B cell (primary cell): ENCODE results near the gene ZBTB46. TPM values are rescaled to one million over a fixed set of nuclear protein-coding genes. Genes with fewer than 3 reads are reported as not detected.
"Not testable (repeated sequence)": the region's sequence is repeated elsewhere in the genome, so short reads cannot be mapped to it uniquely, and the experiment has no call there.

Experiments used
- ATAC-seq: fragments of 200-7000 bp; cut with Tn5 transposase; one replicate; pipeline ENCODE4 v1.10.0; 2021; ENCODE audit warnings: low read depth, mild to moderate bottlenecking, moderate number of reproducible peaks, moderate library complexity
- CTCF ChIA-PET: fragments of 350-600 bp; sonication (Branson Sonifier 250); formaldehyde crosslinking; loops from one replicate; lab custom pipeline; 2021; ENCODE audit warnings: antibody characterized with exemption, inconsistent platforms; lab: Charles Lee
- POLR2A ChIA-PET: fragments of 350-600 bp; sonication (Branson Sonifier 250); formaldehyde crosslinking; loops from one replicate; lab custom pipeline; 2021; ENCODE audit warnings: antibody characterized with exemption; lab: Charles Lee
- DNase-seq: peaks from one replicate; pipeline ENCODE4 v3.0.0; 2013
- H2AFZ ChIP-seq: 2 replicates; pipeline ENCODE4 v1.6.1; 2012; ENCODE audit warnings: mild to moderate bottlenecking, low read depth, low read length; ENCODE audit not compliant: insufficient read depth, poor library complexity, severe bottlenecking
- H3K27ac ChIP-seq, 2 donors: 1 replicate in 1 of 2; 2 replicates in 1 of 2; pipeline ENCODE4 v1.5.1; 2012 to 2013; ENCODE audit warnings: low read length in 2 of 2, mild to moderate bottlenecking in 2 of 2, moderate library complexity in 1 of 2
- H3K27me3 ChIP-seq, 4 experiments: fragments of 200-600 bp in 1 of 4; sonication (generic) in 1 of 4; replicated peaks in 1 of 4; 1 replicate in 2 of 4; 2 replicates in 2 of 4; pipeline versions ENCODE4 v1.6.1 to v1.7.0; 2013 to 2016; ENCODE audit warnings: low read length in 3 of 4, mild to moderate bottlenecking in 2 of 4, mixed read lengths in 1 of 4, moderate library complexity in 1 of 4; ENCODE audit not compliant: insufficient read depth in 4 of 4, control insufficient read depth in 3 of 4; ENCODE audit errors: control extremely low read depth in 1 of 4
- H3K36me3 ChIP-seq, 2 experiments: replicated peaks in 1 of 2; 1 replicate in 1 of 2; 2 replicates in 1 of 2; pipeline versions ENCODE4 v1.6.1 to v1.7.1; 2013; ENCODE audit warnings: low read length in 1 of 2; ENCODE audit not compliant: insufficient read depth in 2 of 2, control insufficient read depth in 1 of 2; ENCODE audit errors: control extremely low read depth in 1 of 2, extremely low read depth in 1 of 2
- H3K4me1 ChIP-seq, 2 donors: fragments of 200-600 bp in 1 of 2; sonication (generic) in 1 of 2; 1 replicate in 1 of 2; 2 replicates in 1 of 2; pipeline versions ENCODE4 v1.5.1 to v1.6.1; 2013 to 2017; ENCODE audit warnings: low read length in 2 of 2; ENCODE audit not compliant: control insufficient read depth in 2 of 2, insufficient read depth in 2 of 2
- H3K4me2 ChIP-seq: replicated peaks from 2 replicates; pipeline ENCODE3; 2012; ENCODE audit warnings: mild to moderate bottlenecking, low read depth, low read length; ENCODE audit not compliant: poor library complexity, severe bottlenecking
- H3K4me3 ChIP-seq, 5 experiments: fragments of 200-600 bp in 1 of 5; sonication (generic) in 1 of 5; 1 replicate in 3 of 5; 2 replicates in 2 of 5; pipeline versions ENCODE4 v1.5.1 to v1.7.0; 2011 to 2016; ENCODE audit warnings: low read length in 4 of 5, mild to moderate bottlenecking in 4 of 5, low read depth in 2 of 5, control low read depth in 1 of 5, moderate library complexity in 1 of 5; ENCODE audit not compliant: insufficient read depth in 1 of 5; ENCODE audit errors: control extremely low read depth in 1 of 5, extremely low read depth in 1 of 5
- H3K79me2 ChIP-seq: fragments of 200-600 bp; sonication (generic); one replicate; pipeline ENCODE4 v1.6.0; 2016; ENCODE audit warnings: low read length; ENCODE audit not compliant: control insufficient read depth, insufficient read depth
- H3K9ac ChIP-seq: fragments of 200-600 bp; sonication (generic); 2 replicates; pipeline ENCODE4 v1.6.1; 2017; ENCODE audit warnings: mild to moderate bottlenecking, low read length, moderate library complexity
- H3K9me3 ChIP-seq, 3 donors: one replicate each; pipeline versions ENCODE4 v1.6.1 to v1.7.1; 2013; ENCODE audit warnings: low read length in 2 of 3; ENCODE audit not compliant: control insufficient read depth in 2 of 3, insufficient read depth in 1 of 3; ENCODE audit errors: control extremely low read depth in 1 of 3
- H4K20me1 ChIP-seq: 2 replicates; pipeline ENCODE4 v1.6.0; 2012; ENCODE audit warnings: mild to moderate bottlenecking, low read length; ENCODE audit not compliant: insufficient read depth, control insufficient read depth, poor library complexity, severe bottlenecking
- H3K27ac Mint-ChIP-seq: one replicate; pipeline ENCODE4 v1.8.0; 2021; ENCODE audit warnings: mixed read lengths
- H3K27me3 Mint-ChIP-seq: one replicate; pipeline ENCODE4 v1.8.0; 2021; ENCODE audit warnings: mixed read lengths
- H3K4me1 Mint-ChIP-seq: one replicate; pipeline ENCODE4 v1.8.0; 2021; ENCODE audit warnings: mixed read lengths
- H3K4me3 Mint-ChIP-seq: one replicate; pipeline ENCODE4 v1.8.0; 2021; ENCODE audit warnings: mixed read lengths
- H3K9me3 Mint-ChIP-seq: one replicate; pipeline ENCODE4 v1.8.0; 2022; ENCODE audit warnings: mixed read lengths; ENCODE audit not compliant: insufficient read depth
- CTCF ChIP-seq: fragments of 200-600 bp; IDR thresholded peaks from one replicate; pipeline ENCODE4 v1.8.0; 2022; ENCODE audit warnings: antibody characterized with exemption, mild to moderate bottlenecking
- EZH2 ChIP-seq: IDR thresholded peaks from 2 replicates; pipeline ENCODE4 v1.6.1; 2012; ENCODE audit warnings: borderline replicate concordance, low read depth, mild to moderate bottlenecking, moderate library complexity, low read length; ENCODE audit not compliant: insufficient read depth, poor library complexity, severe bottlenecking
- WGBS: methylation state at CpG from one replicate; pipeline ENCODE4 v1.1.5; 2013; ENCODE audit warnings: missing lambda C conversion rate; ENCODE audit not compliant: insufficient coverage; 5-methylcytosine and 5-hydroxymethylcytosine counted together
- intact Hi-C: fragments of 100-400 bp; cut with micrococcal nuclease; formaldehyde crosslinking; loops from one replicate; pipeline ENCODE4 v1.10.0; 2022
- polyA plus RNA-seq: library from polyadenylated mRNA; depleted of rRNA; stranded (reverse); fragments of >200 nt; gene quantifications from 2 replicates; pipeline ENCODE4 v1.2.3, GENCODE V29; 2012
- total RNA-seq, 2 donors: library from RNA; stranded (reverse); fragments of 120-200 nt in 1 of 2; gene quantifications; 1 replicate in 1 of 2; 2 replicates in 1 of 2; pipeline versions ENCODE4 v1.2.3 to v1.2.4, GENCODE V29; 2013 to 2022

The ZBTB46 gene
- total and polyA plus RNA-seq, 2 donors (not counting 1 experiment from before 2014, with no cell fraction given) = 0.16 to 0.64 TPM

DNA sequence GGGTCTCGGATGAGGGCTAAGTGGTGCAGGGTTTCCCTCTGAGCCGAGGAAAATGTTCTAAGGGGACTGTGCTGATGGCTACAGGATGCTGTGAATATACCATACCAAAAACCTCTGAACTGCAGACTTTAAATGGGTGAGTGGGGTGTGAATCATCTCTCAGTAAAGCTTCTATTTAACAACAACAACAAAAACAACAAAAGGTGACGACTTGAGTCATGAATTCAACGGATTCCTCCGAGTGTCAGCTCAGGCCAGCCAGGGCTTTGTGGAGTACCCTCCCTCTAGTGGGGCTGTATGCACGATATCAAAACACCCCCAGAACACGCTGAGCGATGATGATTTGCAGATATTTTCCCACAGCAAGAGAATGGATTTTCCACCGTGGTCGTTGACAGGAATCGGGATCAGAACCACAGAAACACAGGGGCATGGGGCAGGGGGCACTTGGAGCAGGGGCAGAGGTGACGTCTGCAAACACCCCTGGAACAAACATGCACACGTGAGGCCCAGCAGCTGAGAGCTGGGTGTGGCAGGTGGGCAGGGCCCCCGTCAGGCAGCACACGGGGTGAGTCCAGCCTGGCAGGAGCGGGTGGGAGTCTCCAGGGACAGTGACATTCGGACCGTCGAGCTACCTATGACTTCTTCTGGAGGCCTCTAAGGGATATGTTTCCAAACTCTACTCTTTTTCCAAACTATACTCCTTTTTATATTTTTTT is 52.9 kb downstream of the ZBTB46 start:
- CTCF ChIA-PET = interaction anchor here (0.6 to 1.1 kb wide), 2 partner anchors 9 to 86 kb away, joined by 3 read pairs; no protein-coding TSS in a partner anchor
- H3K4me3 Mint-ChIP-seq = no peak overlapping the region
- TF ChIP-seq EZH2 = no peak
- no peak for TF ChIP-seq CTCF

GRCh38 chr20:63777614-63778013 is 53.5 kb downstream of the ZBTB46 start:
- no peaks in the 10 kb centered on the region for H3K36me3 ChIP-seq
- ChIA-PET POLR2A (no interaction called here), CTCF (interaction anchor here (0.6 to 1.1 kb wide), 2 partner anchors 8 to 86 kb away, joined by 3 read pairs; no protein-coding TSS in a partner anchor)
- no peaks in the 10 kb centered on the region for H3K9me3 ChIP-seq
- intact Hi-C loops = no loop called here
- H3K27ac ChIP-seq = no peak overlapping the region
- no peak overlapping the region for H3K9ac ChIP-seq
- no peak for DNase-seq
- no peak for ATAC-seq
- H3K27me3 ChIP-seq = no peaks in the 10 kb centered on the region
- Mint-ChIP-seq H3K4me3 (no peak overlapping the region), H3K27ac (no peak overlapping the region), H3K27me3 (no peaks in the 10 kb centered on the region), H3K4me1 (no peaks in the 10 kb centered on the region), H3K9me3 (no peaks in the 10 kb centered on the region)
- no peaks in the 10 kb centered on the region for H3K4me1 ChIP-seq
- WGBS = 97% methylated on average over 9 of the region's 13 CpGs
- H4K20me1 ChIP-seq = no peaks in the 10 kb centered on the region
- H3K4me2 ChIP-seq = no peak overlapping the region
- TF ChIP-seq EZH2 (no peak), CTCF (no peak)
- H3K79me2 ChIP-seq = no peaks in the 10 kb centered on the region
- no peak overlapping the region for H3K4me3 ChIP-seq
- H2AFZ ChIP-seq = no peak overlapping the region

More for the DNA sequence above, 52.9 kb downstream of the ZBTB46 start:
- H3K4me2 ChIP-seq = no peak overlapping the region
- H2AFZ ChIP-seq = no peak overlapping the region
- no peak overlapping the region for H3K27ac Mint-ChIP-seq
- no peak overlapping the region for H3K9ac ChIP-seq
- POLR2A ChIA-PET = no interaction called here
- no peak for DNase-seq
- no peaks in the 10 kb centered on the region for H3K4me1 Mint-ChIP-seq
- H3K4me3 ChIP-seq = no peak overlapping the region
- no peaks in the 10 kb centered on the region for H3K79me2 ChIP-seq
- ATAC-seq = no peak
- H3K4me1 ChIP-seq = no peaks in the 10 kb centered on the region
- no peaks in the 10 kb centered on the region for H3K27me3 ChIP-seq
- WGBS = 82% methylated on average over 12 of the region's 19 CpGs
- intact Hi-C loops = no loop called here
- no peaks in the 10 kb centered on the region for H3K36me3 ChIP-seq
- H3K27me3 Mint-ChIP-seq = no peaks in the 10 kb centered on the region
- H3K27ac ChIP-seq = no peak overlapping the region
- no peaks in the 10 kb centered on the region for H4K20me1 ChIP-seq
- H3K9me3 Mint-ChIP-seq = no peaks in the 10 kb centered on the region
- H3K9me3 ChIP-seq = no peaks in the 10 kb centered on the region

DNA sequence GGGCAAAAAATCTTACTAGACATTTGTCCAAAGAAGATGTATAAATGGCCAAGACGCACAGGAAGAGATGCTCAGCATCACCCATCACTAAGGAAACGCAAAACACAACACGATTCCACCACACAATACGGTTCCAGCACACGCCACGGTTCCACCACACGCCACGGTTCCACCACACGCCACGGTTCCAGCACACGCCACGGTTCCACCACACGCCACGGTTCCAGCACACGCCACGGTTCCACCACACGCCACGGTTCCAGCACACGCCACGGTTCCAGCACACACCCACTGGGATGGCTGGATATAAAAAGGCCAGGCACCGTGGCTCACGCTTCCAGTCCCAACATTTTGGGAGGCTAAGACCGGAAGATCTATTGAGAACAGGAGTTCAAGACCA is 54.2 kb downstream of the ZBTB46 start:
- H3K27ac ChIP-seq, H3K27me3 Mint-ChIP-seq, H3K9ac ChIP-seq, H3K4me3 ChIP-seq, ATAC-seq, H2AFZ ChIP-seq, H3K27ac Mint-ChIP-seq, H3K27me3 ChIP-seq, H3K36me3 ChIP-seq, H3K4me2 ChIP-seq, intact Hi-C loops, H3K79me2 ChIP-seq, H3K4me3 Mint-ChIP-seq, H3K9me3 Mint-ChIP-seq, H3K9me3 ChIP-seq, POLR2A ChIA-PET, H3K4me1 ChIP-seq, DNase-seq, H4K20me1 ChIP-seq, H3K4me1 Mint-ChIP-seq: not testable (repeated sequence)
- CTCF ChIA-PET = interaction anchor here (1.1 kb wide), 1 partner anchor 7 kb away, joined by 3 read pairs; no protein-coding TSS in a partner anchor
- WGBS = 98% methylated on average over 6 of the region's 23 CpGs
